Measurements from ENCODE around the gene HMGN2.

DNA sequence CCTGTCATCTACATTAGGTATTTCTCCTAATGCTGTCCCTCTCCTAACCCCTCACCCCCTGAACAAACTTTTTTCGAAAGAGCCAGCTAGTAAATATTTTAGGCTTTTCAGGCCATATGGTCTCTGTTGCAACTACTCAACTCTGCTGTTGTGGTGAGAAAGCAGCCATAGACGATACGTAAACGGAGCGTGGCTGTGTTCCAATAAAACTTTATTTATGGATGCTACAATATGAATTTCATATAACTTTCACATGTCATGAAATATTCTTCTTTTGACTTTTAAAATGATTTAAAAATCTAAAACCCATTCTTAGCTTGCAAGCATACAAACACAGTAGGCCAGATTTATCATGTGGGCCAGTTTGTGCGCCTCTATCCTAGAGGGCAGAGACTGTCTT, 46.1 kb downstream of the HMGN2 start:
- TF ChIP-seq, protein P1, sequence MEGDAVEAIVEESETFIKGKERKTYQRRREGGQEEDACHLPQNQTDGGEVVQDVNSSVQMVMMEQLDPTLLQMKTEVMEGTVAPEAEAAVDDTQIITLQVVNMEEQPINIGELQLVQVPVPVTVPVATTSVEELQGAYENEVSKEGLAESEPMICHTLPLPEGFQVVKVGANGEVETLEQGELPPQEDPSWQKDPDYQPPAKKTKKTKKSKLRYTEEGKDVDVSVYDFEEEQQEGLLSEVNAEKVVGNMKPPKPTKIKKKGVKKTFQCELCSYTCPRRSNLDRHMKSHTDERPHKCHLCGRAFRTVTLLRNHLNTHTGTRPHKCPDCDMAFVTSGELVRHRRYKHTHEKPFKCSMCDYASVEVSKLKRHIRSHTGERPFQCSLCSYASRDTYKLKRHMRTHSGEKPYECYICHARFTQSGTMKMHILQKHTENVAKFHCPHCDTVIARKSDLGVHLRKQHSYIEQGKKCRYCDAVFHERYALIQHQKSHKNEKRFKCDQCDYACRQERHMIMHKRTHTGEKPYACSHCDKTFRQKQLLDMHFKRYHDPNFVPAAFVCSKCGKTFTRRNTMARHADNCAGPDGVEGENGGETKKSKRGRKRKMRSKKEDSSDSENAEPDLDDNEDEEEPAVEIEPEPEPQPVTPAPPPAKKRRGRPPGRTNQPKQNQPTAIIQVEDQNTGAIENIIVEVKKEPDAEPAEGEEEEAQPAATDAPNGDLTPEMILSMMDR (IDR thresholded peaks at IDR 0.05): no peak
- TF ChIP-seq POLR2A (IDR thresholded peaks at IDR 0.05): no peak
